Thoracic aorta (tissue), 2 donors: ENCODE data around the gene CTSC. TPM values are rescaled to one million over a fixed set of nuclear protein-coding genes. Genes with fewer than 3 reads are reported as not detected.
"Not testable (repeated sequence)": the region's sequence is repeated elsewhere in the genome, so short reads cannot be mapped to it uniquely, and the experiment has no call there.

Source experiments
- ATAC-seq: fragments of 150-250 bp; one replicate; pipeline ENCODE4 v1.8.0; 2017; ENCODE audit warnings: low read depth; ENCODE audit not compliant: insufficient number of reproducible peaks, low FRiP score
- DNase-seq: peaks from one replicate; pipeline ENCODE4 v3.0.0-alpha.2; 2020; ENCODE audit warnings: low spot score
- H3K27ac ChIP-seq, 2 donors: fragments of 200-600 bp; sonication (generic); 1 replicate in 1 of 2; 2 replicates in 1 of 2; pipeline ENCODE4 v1.5.1; 2016; ENCODE audit warnings: mild to moderate bottlenecking in 2 of 2, moderate library complexity in 2 of 2
- H3K27me3 ChIP-seq: fragments of 200-600 bp; sonication (generic); replicated peaks from 2 replicates; pipeline ENCODE4 v1.6.0; 2016; ENCODE audit warnings: mild to moderate bottlenecking; ENCODE audit not compliant: insufficient read depth
- H3K36me3 ChIP-seq: fragments of 200-600 bp; sonication (generic); one replicate; pipeline ENCODE4 v1.5.1; 2016
- H3K4me1 ChIP-seq, 2 donors: fragments of 200-600 bp; sonication (generic); 1 replicate in 1 of 2; 2 replicates in 1 of 2; pipeline versions ENCODE4 v1.5.1 to v1.6.0; 2016; ENCODE audit warnings: low read depth in 2 of 2, mild to moderate bottlenecking in 1 of 2; ENCODE audit not compliant: control insufficient read depth in 1 of 2
- H3K4me3 ChIP-seq: fragments of 200-600 bp; sonication (generic); 2 replicates; pipeline ENCODE4 v1.5.1; 2016; ENCODE audit warnings: mild to moderate bottlenecking
- H3K9me3 ChIP-seq: fragments of 200-600 bp; sonication (generic); 2 replicates; pipeline ENCODE4 v1.5.1; 2016
- CTCF ChIP-seq: fragments of 200-600 bp; sonication (generic); IDR thresholded peaks from one replicate; pipeline ENCODE4 v1.5.1; 2019; ENCODE audit warnings: antibody characterized with exemption
- total RNA-seq, 2 donors: library from RNA; depleted of rRNA; stranded (reverse); fragments of >200 nt; gene quantifications; one replicate each; pipeline versions ENCODE4 v1.1.0 to v1.2.3, GENCODE V29; 2016

CTSC gene
- total RNA-seq, 2 donors from 2014 or later = 49.0 to 91.1 TPM

- Histone ChIP-seq H3K36me3 (no peaks in the 10 kb centered on the region), H3K4me3 (no peak overlapping the region), H3K27me3 (no peaks in the 10 kb centered on the region), H3K27ac (no peak overlapping the region), H3K9me3 (peaks cover 11% of the 10 kb centered on the region), H3K4me1 (no peaks in the 10 kb centered on the region)
- DNase-seq (no peak), ATAC-seq (no peak)
- TF ChIP-seq CTCF = no peak
Observed at GRCh38 chr11:88259431-88259830, 78.1 kb downstream of the CTSC start.

- H3K4me3 ChIP-seq = no peak overlapping the region
- no peaks in the 10 kb centered on the region for H3K27me3 ChIP-seq
- no peak for DNase-seq
- TF ChIP-seq CTCF = no peak
- no peak for ATAC-seq
- H3K9me3 ChIP-seq = no peaks in the 10 kb centered on the region
- H3K27ac ChIP-seq = no peak overlapping the region
- H3K4me1 ChIP-seq = no peaks in the 10 kb centered on the region
- no peaks in the 10 kb centered on the region for H3K36me3 ChIP-seq
Observed at GRCh38 chr11:88252208-88252607, 85.3 kb downstream of the CTSC start.

GRCh38 chr11:88250566-88251242 lies 86.8 kb downstream of the CTSC start:
- H3K4me1 ChIP-seq = no peaks in the 10 kb centered on the region
- H3K36me3 ChIP-seq = no peaks in the 10 kb centered on the region
- TF ChIP-seq CTCF = no peak
- DNase-seq (no peak), ATAC-seq (no peak)
- H3K27me3 ChIP-seq = no peaks in the 10 kb centered on the region
- no peak overlapping the region for H3K4me3 ChIP-seq
- H3K9me3 ChIP-seq = no peaks in the 10 kb centered on the region
- no peak overlapping the region for H3K27ac ChIP-seq

- Histone ChIP-seq H3K36me3 (no peaks in the 10 kb centered on the region), H3K9me3 (no peaks in the 10 kb centered on the region), H3K4me3 (no peak overlapping the region), H3K27ac (no peak overlapping the region), H3K4me1 (no peaks in the 10 kb centered on the region), H3K27me3 (no peaks in the 10 kb centered on the region)
- no peak for DNase-seq
- no peak for ATAC-seq
- TF ChIP-seq CTCF = no peak
Observed at GRCh38 chr11:88249706-88250105, 87.8 kb downstream of the CTSC start.

GRCh38 chr11:88246696-88247095 lies 90.8 kb downstream of the CTSC start:
- Histone ChIP-seq H3K4me3 (no peak overlapping the region), H3K27ac (no peak overlapping the region), H3K36me3 (no peaks in the 10 kb centered on the region), H3K9me3 (no peaks in the 10 kb centered on the region), H3K4me1 (no peaks in the 10 kb centered on the region), H3K27me3 (no peaks in the 10 kb centered on the region)
- DNase-seq (no peak), ATAC-seq (no peak)
- TF ChIP-seq CTCF = no peak

- H3K27me3 ChIP-seq, H3K4me1 ChIP-seq, ATAC-seq, H3K27ac ChIP-seq, H3K9me3 ChIP-seq, H3K4me3 ChIP-seq, DNase-seq, H3K36me3 ChIP-seq: not testable (repeated sequence)
Observed at GRCh38 chr11:88245576-88245975, 92.0 kb downstream of the CTSC start.
